Measurements from ENCODE around the gene DIAPH3. TPM values are rescaled to one million over a fixed set of nuclear protein-coding genes. Genes with fewer than 3 reads are reported as not detected.

DIAPH3 gene
- total and polyA plus RNA-seq, 4 donors, result 0.35 to 6.7 (median 1.1) TPM

GRCh38 chr13:60152114-60152513, 11.6 kb downstream of the DIAPH3 start:
- no peaks in the 10 kb centered on the region for H3K27me3 ChIP-seq (ENCODE audit: control insufficient read depth in 3 of 3, insufficient read depth in 3 of 3, low read length in 2 of 3)
- TF ChIP-seq, protein P1, sequence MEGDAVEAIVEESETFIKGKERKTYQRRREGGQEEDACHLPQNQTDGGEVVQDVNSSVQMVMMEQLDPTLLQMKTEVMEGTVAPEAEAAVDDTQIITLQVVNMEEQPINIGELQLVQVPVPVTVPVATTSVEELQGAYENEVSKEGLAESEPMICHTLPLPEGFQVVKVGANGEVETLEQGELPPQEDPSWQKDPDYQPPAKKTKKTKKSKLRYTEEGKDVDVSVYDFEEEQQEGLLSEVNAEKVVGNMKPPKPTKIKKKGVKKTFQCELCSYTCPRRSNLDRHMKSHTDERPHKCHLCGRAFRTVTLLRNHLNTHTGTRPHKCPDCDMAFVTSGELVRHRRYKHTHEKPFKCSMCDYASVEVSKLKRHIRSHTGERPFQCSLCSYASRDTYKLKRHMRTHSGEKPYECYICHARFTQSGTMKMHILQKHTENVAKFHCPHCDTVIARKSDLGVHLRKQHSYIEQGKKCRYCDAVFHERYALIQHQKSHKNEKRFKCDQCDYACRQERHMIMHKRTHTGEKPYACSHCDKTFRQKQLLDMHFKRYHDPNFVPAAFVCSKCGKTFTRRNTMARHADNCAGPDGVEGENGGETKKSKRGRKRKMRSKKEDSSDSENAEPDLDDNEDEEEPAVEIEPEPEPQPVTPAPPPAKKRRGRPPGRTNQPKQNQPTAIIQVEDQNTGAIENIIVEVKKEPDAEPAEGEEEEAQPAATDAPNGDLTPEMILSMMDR (IDR thresholded peaks at IDR 0.05; ENCODE audit: control extremely low read depth, extremely low read depth), result no peak
- no peaks in the 10 kb centered on the region for H3K9me3 ChIP-seq (ENCODE audit: control insufficient read depth in 4 of 4, insufficient read depth in 3 of 4, low read length in 3 of 4)
- H3K4me1 ChIP-seq (ENCODE audit: control insufficient read depth in 5 of 5, insufficient read depth in 5 of 5, low read length in 5 of 5), result no peaks in the 10 kb centered on the region
- DNase-seq (no peak), ATAC-seq (ENCODE audit: insufficient read depth, low FRiP score) (no peak)
- no peak overlapping the region for H3K9ac ChIP-seq (ENCODE audit: insufficient read depth in 1 of 2, low read length in 2 of 2)
- no peak overlapping the region for H3K27ac ChIP-seq (ENCODE audit: low read depth in 1 of 2, low read length in 1 of 2)
- no peaks in the 10 kb centered on the region for H3K36me3 ChIP-seq (ENCODE audit: control insufficient read depth in 4 of 4, insufficient read depth in 4 of 4, low read length in 4 of 4)
- no peak overlapping the region for H3K4me3 ChIP-seq

DNA sequence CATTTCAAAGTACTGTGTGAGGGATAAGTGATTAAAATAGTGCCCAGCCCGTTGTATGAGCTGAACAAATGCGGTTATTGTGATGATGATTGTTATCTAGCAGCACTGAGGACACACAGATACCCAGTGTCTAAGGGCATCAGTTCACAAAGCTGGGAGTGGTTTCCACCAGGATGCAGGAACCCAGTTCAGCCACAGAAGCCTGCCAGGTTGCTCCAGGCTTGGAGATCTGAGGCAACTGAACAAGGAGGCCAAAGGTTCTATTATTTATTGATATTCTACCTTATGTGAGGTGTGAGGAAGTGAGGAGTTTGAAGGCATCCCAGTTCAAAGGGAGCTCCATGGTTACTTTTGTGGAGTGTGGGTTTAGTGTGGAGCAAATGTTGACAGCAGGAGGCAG, 13.2 kb downstream of the DIAPH3 start:
- DNase-seq (no peak), ATAC-seq (ENCODE audit: insufficient read depth, low FRiP score) (peak; percentile 39)
- no peak overlapping the region for H3K9ac ChIP-seq (ENCODE audit: insufficient read depth in 1 of 2, low read length in 2 of 2)
- H3K36me3 ChIP-seq (ENCODE audit: control insufficient read depth in 4 of 4, insufficient read depth in 4 of 4, low read length in 4 of 4), result no peaks in the 10 kb centered on the region
- no peaks in the 10 kb centered on the region for H3K4me1 ChIP-seq (ENCODE audit: control insufficient read depth in 5 of 5, insufficient read depth in 5 of 5, low read length in 5 of 5)
- H3K27ac ChIP-seq (ENCODE audit: low read depth in 1 of 2, low read length in 1 of 2), result no peak overlapping the region
- no peak overlapping the region for H3K4me3 ChIP-seq
- no peaks in the 10 kb centered on the region for H3K27me3 ChIP-seq (ENCODE audit: control insufficient read depth in 3 of 3, insufficient read depth in 3 of 3, low read length in 2 of 3)
- TF ChIP-seq, protein P1 (IDR thresholded peaks at IDR 0.05; ENCODE audit: control extremely low read depth, extremely low read depth), result no peak
- no peaks in the 10 kb centered on the region for H3K9me3 ChIP-seq (ENCODE audit: control insufficient read depth in 4 of 4, insufficient read depth in 3 of 4, low read length in 3 of 4)
- WGBS, 2 donors, result 90% methylated on average over 2 of the region's 2 CpGs

DNA sequence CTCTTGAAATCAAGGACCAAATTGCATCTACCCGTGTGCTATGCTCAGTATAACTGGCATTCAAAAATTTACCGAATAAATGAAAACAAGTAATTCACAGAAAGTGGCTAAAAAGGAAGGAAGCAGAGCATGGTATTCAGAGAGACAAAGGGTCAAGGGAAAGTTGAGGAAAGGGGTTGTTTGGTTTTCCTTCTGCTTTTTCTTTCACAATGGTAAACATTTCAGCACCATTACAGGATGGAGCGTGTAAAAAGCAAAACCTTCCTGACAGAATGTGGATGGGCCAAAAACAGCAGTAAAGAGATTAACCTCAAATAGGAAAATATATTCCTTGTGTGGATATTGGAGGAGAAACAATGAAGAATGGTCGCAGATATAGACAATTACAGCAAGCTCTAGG, 14.8 kb downstream of the DIAPH3 start:
- Histone ChIP-seq H3K4me1 (ENCODE audit: control insufficient read depth in 5 of 5, insufficient read depth in 5 of 5, low read length in 5 of 5) (no peaks in the 10 kb centered on the region), H3K9me3 (ENCODE audit: control insufficient read depth in 4 of 4, insufficient read depth in 3 of 4, low read length in 3 of 4) (no peaks in the 10 kb centered on the region), H3K9ac (ENCODE audit: insufficient read depth in 1 of 2, low read length in 2 of 2) (no peak overlapping the region), H3K36me3 (ENCODE audit: control insufficient read depth in 4 of 4, insufficient read depth in 4 of 4, low read length in 4 of 4) (no peaks in the 10 kb centered on the region), H3K4me3 (no peak overlapping the region), H3K27ac (ENCODE audit: low read depth in 1 of 2, low read length in 1 of 2) (no peak overlapping the region), H3K27me3 (ENCODE audit: control insufficient read depth in 3 of 3, insufficient read depth in 3 of 3, low read length in 2 of 3) (no peaks in the 10 kb centered on the region)
- no peak for DNase-seq
- WGBS, 2 donors, result 37 to 44% methylated on average over 4 of the region's 4 CpGs
- no peak for ATAC-seq (ENCODE audit: insufficient read depth, low FRiP score)
- TF ChIP-seq, protein P1 (IDR thresholded peaks at IDR 0.05; ENCODE audit: control extremely low read depth, extremely low read depth), result no peak

GRCh38 chr13:60147361-60147760, 16.4 kb downstream of the DIAPH3 start:
- Histone ChIP-seq H3K4me1 (ENCODE audit: control insufficient read depth in 5 of 5, insufficient read depth in 5 of 5, low read length in 5 of 5) (no peaks in the 10 kb centered on the region), H3K27ac (ENCODE audit: low read depth in 1 of 2, low read length in 1 of 2) (no peak overlapping the region), H3K27me3 (ENCODE audit: control insufficient read depth in 3 of 3, insufficient read depth in 3 of 3, low read length in 2 of 3) (no peaks in the 10 kb centered on the region), H3K9ac (ENCODE audit: insufficient read depth in 1 of 2, low read length in 2 of 2) (no peak overlapping the region), H3K4me3 (no peak overlapping the region), H3K9me3 (ENCODE audit: control insufficient read depth in 4 of 4, insufficient read depth in 3 of 4, low read length in 3 of 4) (no peaks in the 10 kb centered on the region), H3K36me3 (ENCODE audit: control insufficient read depth in 4 of 4, insufficient read depth in 4 of 4, low read length in 4 of 4) (no peaks in the 10 kb centered on the region)
- TF ChIP-seq, protein P1 (IDR thresholded peaks at IDR 0.05; ENCODE audit: control extremely low read depth, extremely low read depth), result no peak
- ATAC-seq (ENCODE audit: insufficient read depth, low FRiP score), result no peak
- DNase-seq, result no peak
